Suprapubic skin (tissue), 3 donors: ENCODE data around the gene LCN12.

Experiments
- POLR2AphosphoS5 ChIP-seq, 3 donors: sonication (generic); formaldehyde crosslinking; IDR thresholded peaks; one replicate each; pipeline ENCODE4 v1.6.1; 2017; ENCODE audit warnings: antibody characterized with exemption in 3 of 3
- TF ChIP-seq, protein P1 (sequence below), 2 donors: fragments of 200-600 bp in 1 of 2; fragments of 450-650 bp in 1 of 2; sonication (generic) in 1 of 2; IDR thresholded peaks; one replicate each; pipeline ENCODE4 v1.5.1; 2016 to 2019; ENCODE audit warnings: antibody characterized with exemption in 2 of 2, mild to moderate bottlenecking in 1 of 2, moderate library complexity in 1 of 2

GRCh38 chr9:136957461-136957860, 5.4 kb downstream of the LCN12 start:
- TF ChIP-seq, protein P1, sequence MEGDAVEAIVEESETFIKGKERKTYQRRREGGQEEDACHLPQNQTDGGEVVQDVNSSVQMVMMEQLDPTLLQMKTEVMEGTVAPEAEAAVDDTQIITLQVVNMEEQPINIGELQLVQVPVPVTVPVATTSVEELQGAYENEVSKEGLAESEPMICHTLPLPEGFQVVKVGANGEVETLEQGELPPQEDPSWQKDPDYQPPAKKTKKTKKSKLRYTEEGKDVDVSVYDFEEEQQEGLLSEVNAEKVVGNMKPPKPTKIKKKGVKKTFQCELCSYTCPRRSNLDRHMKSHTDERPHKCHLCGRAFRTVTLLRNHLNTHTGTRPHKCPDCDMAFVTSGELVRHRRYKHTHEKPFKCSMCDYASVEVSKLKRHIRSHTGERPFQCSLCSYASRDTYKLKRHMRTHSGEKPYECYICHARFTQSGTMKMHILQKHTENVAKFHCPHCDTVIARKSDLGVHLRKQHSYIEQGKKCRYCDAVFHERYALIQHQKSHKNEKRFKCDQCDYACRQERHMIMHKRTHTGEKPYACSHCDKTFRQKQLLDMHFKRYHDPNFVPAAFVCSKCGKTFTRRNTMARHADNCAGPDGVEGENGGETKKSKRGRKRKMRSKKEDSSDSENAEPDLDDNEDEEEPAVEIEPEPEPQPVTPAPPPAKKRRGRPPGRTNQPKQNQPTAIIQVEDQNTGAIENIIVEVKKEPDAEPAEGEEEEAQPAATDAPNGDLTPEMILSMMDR (IDR thresholded peaks at IDR 0.05) = no peak
- TF ChIP-seq POLR2AphosphoS5 (IDR thresholded peaks at IDR 0.05) = no peak
